GM23248 (cell line): ENCODE results near the gene NOL7. TPM values are rescaled to one million over a fixed set of nuclear protein-coding genes. Genes with fewer than 3 reads are reported as not detected.

Experiments used
- DNase-seq: peaks from one replicate; pipeline ENCODE4 v3.0.0-alpha.2; 2015
- H2AFZ ChIP-seq: fragments of 200-600 bp; sonication (generic); 2 replicates; pipeline ENCODE4 v1.6.1; 2016; ENCODE audit warnings: antibody characterized with exemption
- H3F3A ChIP-seq: fragments of 200-600 bp; sonication (generic); 2 replicates; pipeline ENCODE4 v1.6.1; 2016; ENCODE audit warnings: mild to moderate bottlenecking, antibody characterized with exemption, mixed run types; ENCODE audit not compliant: insufficient read depth
- H3K27ac ChIP-seq: fragments of 200-600 bp; sonication (generic); 2 replicates; pipeline ENCODE4 v1.5.1; 2016; ENCODE audit warnings: mild to moderate bottlenecking
- H3K27me3 ChIP-seq: fragments of 200-600 bp; sonication (generic); replicated peaks from 2 replicates; pipeline ENCODE4 v1.6.1; 2016; ENCODE audit warnings: mild to moderate bottlenecking; ENCODE audit not compliant: insufficient read depth
- H3K36me3 ChIP-seq: fragments of 200-600 bp; sonication (generic); 2 replicates; pipeline ENCODE4 v1.6.1; 2016; ENCODE audit warnings: low read depth, mild to moderate bottlenecking
- H3K4me1 ChIP-seq: fragments of 200-600 bp; sonication (generic); 2 replicates; pipeline ENCODE4 v1.6.1; 2016; ENCODE audit warnings: mild to moderate bottlenecking; ENCODE audit not compliant: insufficient read depth
- H3K4me2 ChIP-seq: fragments of 200-600 bp; sonication (generic); one replicate; pipeline ENCODE4 v1.6.1; 2016; ENCODE audit warnings: mild to moderate bottlenecking; ENCODE audit not compliant: unreplicated experiment
- H3K4me3 ChIP-seq: fragments of 200-600 bp; sonication (generic); 2 replicates; pipeline ENCODE4 v1.5.1; 2016; ENCODE audit warnings: mild to moderate bottlenecking
- H3K79me2 ChIP-seq: fragments of 200-600 bp; sonication (generic); 2 replicates; pipeline ENCODE4 v1.6.1; 2016; ENCODE audit warnings: mild to moderate bottlenecking; ENCODE audit not compliant: insufficient read depth
- H3K9ac ChIP-seq: fragments of 200-600 bp; sonication (generic); 2 replicates; pipeline ENCODE4 v1.6.1; 2016; ENCODE audit warnings: mild to moderate bottlenecking
- H3K9me2 ChIP-seq: fragments of 200-600 bp; sonication (generic); 2 replicates; pipeline ENCODE4 v1.6.1; 2016; ENCODE audit warnings: mixed run types, mild to moderate bottlenecking, moderate library complexity; ENCODE audit not compliant: insufficient read depth
- H3K9me3 ChIP-seq: fragments of 200-600 bp; sonication (generic); one replicate; pipeline ENCODE4 v1.6.1; 2017; ENCODE audit warnings: low read depth
- H4K20me1 ChIP-seq: fragments of 200-600 bp; sonication (generic); 2 replicates; pipeline ENCODE4 v1.6.0; 2016; ENCODE audit not compliant: insufficient read depth
- EZH2 ChIP-seq: fragments of 200-600 bp; sonication (generic); IDR thresholded peaks from 2 replicates; pipeline ENCODE4 v1.6.1; 2018; ENCODE audit warnings: antibody characterized with exemption, mild to moderate bottlenecking; ENCODE audit not compliant: insufficient read depth, poor library complexity, severe bottlenecking
- EZH2phosphoT487 ChIP-seq: fragments of 200-600 bp; sonication (generic); IDR thresholded peaks from 2 replicates; pipeline ENCODE4 v1.6.1; 2018; ENCODE audit warnings: antibody characterized with exemption, moderate library complexity, mild to moderate bottlenecking, low read depth; ENCODE audit not compliant: insufficient read depth
- WGBS, 2 experiments: methylation state at CpG; one replicate each; pipeline ENCODE4 v1.1.6; 2015 to 2017; ENCODE audit warnings: low lambda C conversion rate in 2 of 2, low coverage in 1 of 2; ENCODE audit errors: missing lambda C conversion rate in 2 of 2; 5-methylcytosine and 5-hydroxymethylcytosine counted together
- in situ Hi-C: fragments of 300-500 bp; cut with MboI; formaldehyde crosslinking; loops from 2 replicates; pipeline ENCODE4 v1.15.0; 2020
- polyA plus RNA-seq: library from polyadenylated mRNA; unstranded; fragments of >200 nt; fragmentation: Nextera tagmentation; extraction: Ambion mirVana; gene quantifications from 2 replicates; pipeline ENCODE4 v1.2.1, GENCODE V29; 2016
- total RNA-seq: library from RNA; depleted of rRNA; stranded (reverse); fragments of >200 nt; shearing (Covaris generic); gene quantifications from 2 replicates; pipeline ENCODE4 v1.2.3, GENCODE V29; 2014

The NOL7 gene
- total and polyA plus RNA-seq, 2 experiments from 2014 or later, result 53.1 to 124 TPM

DNA sequence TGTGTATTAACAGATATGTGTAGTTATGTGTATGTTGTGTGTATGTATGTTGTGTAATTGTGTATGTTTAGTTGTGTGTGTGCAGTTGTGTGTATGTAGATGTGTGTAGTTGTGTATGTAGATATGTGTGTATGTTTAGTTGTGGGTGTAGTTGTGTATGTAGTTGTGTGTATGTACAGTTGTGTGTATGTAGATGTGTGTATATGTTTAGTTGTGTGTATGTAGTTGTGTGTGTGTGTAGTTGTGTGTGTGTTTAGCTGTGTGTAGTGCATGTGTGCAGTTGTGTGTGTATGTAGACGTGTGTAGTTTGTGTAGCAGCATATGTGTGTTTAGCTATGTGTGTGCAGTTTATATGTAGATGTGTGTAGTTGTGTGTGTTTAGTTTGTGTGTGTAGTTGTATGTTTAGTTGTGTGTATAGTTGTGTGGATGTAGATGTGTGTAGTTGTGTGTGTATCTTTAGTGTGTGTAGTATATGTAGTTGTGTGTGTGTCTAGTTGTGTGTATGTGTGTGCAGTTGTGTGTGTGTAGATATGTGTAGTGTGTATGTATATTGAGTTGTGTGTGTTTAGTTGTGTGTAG is 24.5 kb upstream of the NOL7 start:
- H3K4me2 ChIP-seq, result no peak overlapping the region
- no peak overlapping the region for H2AFZ ChIP-seq
- H3K4me3 ChIP-seq, result no peak overlapping the region
- no peaks in the 10 kb centered on the region for H3K79me2 ChIP-seq
- no peak for DNase-seq
- no peaks in the 10 kb centered on the region for H3K9me2 ChIP-seq
- in situ Hi-C loops, result no loop called here
- no peaks in the 10 kb centered on the region for H3F3A ChIP-seq
- peaks cover 6% of the 10 kb centered on the region; the same call in 1 of the 2 replicates for H3K36me3 ChIP-seq
- H3K27me3 ChIP-seq, result no peaks in the 10 kb centered on the region
- no peaks in the 10 kb centered on the region for H3K4me1 ChIP-seq
- WGBS, 2 experiments, result 63 to 87% methylated on average over 1 of the region's 1 CpG
- no peaks in the 10 kb centered on the region for H4K20me1 ChIP-seq
- no peaks in the 10 kb centered on the region for H3K9me3 ChIP-seq
- TF ChIP-seq EZH2phosphoT487 (no peak), EZH2 (no peak)
- no peak overlapping the region for H3K27ac ChIP-seq
- H3K9ac ChIP-seq, result no peak overlapping the region

GRCh38 chr6:13591205-13591921 is 23.8 kb upstream of the NOL7 start:
- no peak overlapping the region for H2AFZ ChIP-seq
- in situ Hi-C loops, result no loop called here
- H3K9me3 ChIP-seq, result no peaks in the 10 kb centered on the region
- 94 to 95% methylated on average over 20 to 21 of the region's 21 CpGs for WGBS, 2 experiments
- H3K27me3 ChIP-seq, result no peaks in the 10 kb centered on the region
- no peak overlapping the region for H3K27ac ChIP-seq
- no peak overlapping the region for H3K9ac ChIP-seq
- H3K4me2 ChIP-seq, result no peak overlapping the region
- no peaks in the 10 kb centered on the region for H3F3A ChIP-seq
- TF ChIP-seq EZH2phosphoT487, result no peak
- no peak for TF ChIP-seq EZH2
- H3K36me3 ChIP-seq, result peaks cover 6% of the 10 kb centered on the region; the same call in 1 of the 2 replicates
- no peak for DNase-seq
- no peak overlapping the region for H3K4me3 ChIP-seq
- H3K4me1 ChIP-seq, result no peaks in the 10 kb centered on the region
- no peaks in the 10 kb centered on the region for H3K79me2 ChIP-seq
- H3K9me2 ChIP-seq, result no peaks in the 10 kb centered on the region
- H4K20me1 ChIP-seq, result no peaks in the 10 kb centered on the region

DNA sequence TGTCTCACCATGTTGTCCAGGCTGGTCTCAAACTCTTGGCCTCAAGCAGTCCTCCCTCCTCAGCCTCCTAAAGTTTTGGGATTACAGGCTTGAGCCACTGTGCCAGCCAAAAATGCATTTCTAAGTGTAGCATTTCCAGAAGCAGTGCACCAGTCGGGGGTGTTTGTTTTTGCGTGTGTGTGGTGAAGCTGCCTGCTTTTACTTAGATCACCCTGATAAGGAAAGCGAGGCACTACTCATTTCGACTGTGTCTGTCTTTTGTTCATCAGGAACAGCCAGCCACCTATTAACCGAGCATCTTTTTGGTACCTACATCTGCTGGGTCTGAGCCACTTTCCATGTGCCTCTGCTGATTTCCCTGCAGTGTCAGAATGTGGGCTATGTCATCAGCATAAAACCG is 22.0 kb upstream of the NOL7 start:
- H3K4me2 ChIP-seq, result no peak overlapping the region
- H3K27ac ChIP-seq, result no peak overlapping the region
- DNase-seq, result no peak
- no peak overlapping the region for H3K9ac ChIP-seq
- peaks cover 10% of the 10 kb centered on the region; the same call in 1 of the 2 replicates for H3K36me3 ChIP-seq
- H3K4me1 ChIP-seq, result no peaks in the 10 kb centered on the region
- H3K4me3 ChIP-seq, result no peak overlapping the region
- no peak for TF ChIP-seq EZH2
- no peak for TF ChIP-seq EZH2phosphoT487
- H3F3A ChIP-seq, result no peaks in the 10 kb centered on the region
- WGBS, 2 experiments, result 93 to 97% methylated on average over 6 of the region's 6 CpGs
- H3K9me3 ChIP-seq, result no peaks in the 10 kb centered on the region
- no peak overlapping the region for H2AFZ ChIP-seq
- no peaks in the 10 kb centered on the region for H3K79me2 ChIP-seq
- no peaks in the 10 kb centered on the region for H4K20me1 ChIP-seq
- H3K27me3 ChIP-seq, result no peaks in the 10 kb centered on the region
- in situ Hi-C loops, result no loop called here
- H3K9me2 ChIP-seq, result no peaks in the 10 kb centered on the region

- Histone ChIP-seq H3K9me2 (no peaks in the 10 kb centered on the region), H3K27me3 (no peaks in the 10 kb centered on the region), H3K9me3 (no peaks in the 10 kb centered on the region), H3K4me1 (no peaks in the 10 kb centered on the region), H3K9ac (no peak overlapping the region), H3F3A (no peaks in the 10 kb centered on the region), H3K4me3 (no peak overlapping the region), H3K79me2 (no peaks in the 10 kb centered on the region), H3K27ac (no peak overlapping the region), H3K36me3 (0 out of 2 replicates have a peak, but pooled peaks cover 5% of the 10 kb centered on the region), H4K20me1 (no peaks in the 10 kb centered on the region), H3K4me2 (no peak overlapping the region), H2AFZ (no peak overlapping the region)
- in situ Hi-C loops, result no loop called here
- no peak for DNase-seq
- 89 to 91% methylated on average over 6 of the region's 6 CpGs for WGBS, 2 experiments
- TF ChIP-seq EZH2 (no peak), EZH2phosphoT487 (no peak)
Observed at GRCh38 chr6:13593720-13594119, 21.4 kb upstream of the NOL7 start.
